GF-D8 (cell line): ENCODE measurements around the gene NTN5.
A peak's percentile ranks its signal among the peaks of the same experiment; 100 is the strongest.
"Not testable (repeated sequence)": the region's sequence is repeated elsewhere in the genome, so short reads cannot be mapped to it uniquely, and the experiment has no call there.

Experiments
- DNase-seq: peaks from one replicate; lab custom pipeline; 2025; lab: John Stamatoyannopoulos, UW

The NTN5 gene

GRCh38 chr19:48669903-48670668 lies 2.7 kb downstream of the NTN5 start:
- no peak for DNase-seq

GRCh38 chr19:48668761-48669160 lies 4.1 kb downstream of the NTN5 start:
- no peak for DNase-seq

- DNase-seq = no peak
Observed at GRCh38 chr19:48668332-48668731, 4.5 kb downstream of the NTN5 start.

- DNase-seq = no peak
Observed at GRCh38 chr19:48665786-48666185, 7.0 kb downstream of the NTN5 start.

GRCh38 chr19:48664476-48664875 lies 8.3 kb downstream of the NTN5 start:
- no peak for DNase-seq

GRCh38 chr19:48663667-48664066 lies 9.2 kb downstream of the NTN5 start:
- DNase-seq = no peak

- no peak for DNase-seq
Observed at GRCh38 chr19:48661711-48662090, 11.1 kb downstream of the NTN5 start.

GRCh38 chr19:48660852-48661710 lies 11.7 kb downstream of the NTN5 start:
- no peak for DNase-seq

- DNase-seq = no peak
Observed at GRCh38 chr19:48659768-48660167, 13.0 kb downstream of the NTN5 start.

- no peak for DNase-seq
Observed at GRCh38 chr19:48658483-48658882, 14.3 kb downstream of the NTN5 start.

GRCh38 chr19:48657828-48658227 lies 15.0 kb downstream of the NTN5 start:
- DNase-seq = not testable (repeated sequence)

- DNase-seq = no peak
Observed at GRCh38 chr19:48656840-48657474, 15.9 kb downstream of the NTN5 start.

GRCh38 chr19:48654299-48655059 lies 18.3 kb downstream of the NTN5 start:
- no peak for DNase-seq

- no peak for DNase-seq
Observed at GRCh38 chr19:48651683-48652048, 21.2 kb downstream of the NTN5 start.

GRCh38 chr19:48650974-48651682 lies 21.7 kb downstream of the NTN5 start:
- DNase-seq = no peak

GRCh38 chr19:48648134-48648533 lies 24.7 kb downstream of the NTN5 start:
- no peak for DNase-seq

GRCh38 chr19:48646722-48647216 lies 26.0 kb downstream of the NTN5 start:
- DNase-seq = peak; percentile 26

- no peak for DNase-seq
Observed at GRCh38 chr19:48646001-48646721, 26.7 kb downstream of the NTN5 start, which contains the start of gene CA11. TSS of gene CA11 (minus strand) at chr19:48646187. CDS start at chr19:48645632, 555 bp downstream.

- DNase-seq = no peak
Observed at GRCh38 chr19:48645620-48646000, 27.2 kb downstream of the NTN5 start.

GRCh38 chr19:48644839-48645619 lies 27.8 kb downstream of the NTN5 start:
- peak; percentile 29 for DNase-seq
